ENCODE data around the gene OTOF. TPM values are rescaled to one million over a fixed set of nuclear protein-coding genes. Genes with fewer than 3 reads are reported as not detected.

Gene OTOF
- total RNA-seq, 1 experiment from 2014 or later: 0.10 TPM

GRCh38 chr2:26491563-26492167 lies 13.7 kb upstream of the OTOF start:
- Histone ChIP-seq H4K20me1 (ENCODE audit: insufficient read depth) (no peaks in the 10 kb centered on the region), H3K4me2 (ENCODE audit: low read length) (no peak overlapping the region), H3K9me2 (ENCODE audit: insufficient read depth) (no peaks in the 10 kb centered on the region), H3K27ac (ENCODE audit: low read depth, low read length) (no peak overlapping the region), H3K4me3 (replicated peaks in 1 of 2; ENCODE audit: low read depth in 1 of 2, low read length in 2 of 2) (no peak overlapping the region), H3K4me1 (ENCODE audit: control insufficient read depth in 1 of 2, insufficient read depth in 2 of 2, low read length in 2 of 2) (no peaks in the 10 kb centered on the region), H2AFZ (ENCODE audit: low read depth, low read length, poor library complexity, severe bottlenecking) (no peak overlapping the region), H3K9ac (ENCODE audit: low read length) (no peak overlapping the region), H3K79me2 (ENCODE audit: insufficient read depth, low read length) (no peaks in the 10 kb centered on the region), H3K36me3 (ENCODE audit: control insufficient read depth in 1 of 2, insufficient read depth in 2 of 2, low read length in 2 of 2) (no peaks in the 10 kb centered on the region), H3K27me3 (ENCODE audit: insufficient read depth, low read length) (no peaks in the 10 kb centered on the region), H3K9me3 (ENCODE audit: control insufficient read depth in 1 of 2, insufficient read depth in 1 of 2, low read depth in 1 of 2, low read length in 2 of 2) (no peaks in the 10 kb centered on the region)
- CTCF ChIA-PET: no interaction called here
- TF ChIP-seq CEBPB (IDR thresholded peaks at IDR 0.05; ENCODE audit: low read depth) (no peak), SP1 (IDR thresholded peaks at IDR 0.05; ENCODE audit: low read depth) (no peak), EGR1 (IDR thresholded peaks at IDR 0.05; ENCODE audit: low read depth) (no peak), CTCF (IDR thresholded peaks at IDR 0.05 in 2 of 3, conservative IDR thresholded peaks at IDR 0.05 in 1 of 3; ENCODE audit: borderline replicate concordance in 1 of 3, insufficient read depth in 1 of 3, low read depth in 2 of 3, low read length in 2 of 3) (no peak), JUND (IDR thresholded peaks at IDR 0.05) (no peak), SRF (IDR thresholded peaks at IDR 0.05; ENCODE audit: low read depth) (no peak), POLR2A (IDR thresholded peaks at IDR 0.05; ENCODE audit: borderline replicate concordance, extremely low read depth, insufficient read depth, insufficient read length) (no peak), ELF1 (IDR thresholded peaks at IDR 0.05; ENCODE audit: borderline replicate concordance, low read depth) (no peak), CBX3 (IDR thresholded peaks at IDR 0.05; ENCODE audit: low read depth) (no peak), ZFX (IDR thresholded peaks at IDR 0.05) (no peak), RAD21 (IDR thresholded peaks at IDR 0.05; ENCODE audit: low read depth) (no peak), ZNF274 (IDR thresholded peaks at IDR 0.05; ENCODE audit: low read depth, low read length) (no peak), YY1 (IDR thresholded peaks at IDR 0.05; ENCODE audit: extremely low read depth, insufficient replicate concordance, low read depth, low read length) (no peak)
- TF ChIP-seq, protein P1, sequence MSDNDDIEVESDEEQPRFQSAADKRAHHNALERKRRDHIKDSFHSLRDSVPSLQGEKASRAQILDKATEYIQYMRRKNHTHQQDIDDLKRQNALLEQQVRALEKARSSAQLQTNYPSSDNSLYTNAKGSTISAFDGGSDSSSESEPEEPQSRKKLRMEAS (IDR thresholded peaks at IDR 0.05): no peak
- TF ChIP-seq, protein P2, sequence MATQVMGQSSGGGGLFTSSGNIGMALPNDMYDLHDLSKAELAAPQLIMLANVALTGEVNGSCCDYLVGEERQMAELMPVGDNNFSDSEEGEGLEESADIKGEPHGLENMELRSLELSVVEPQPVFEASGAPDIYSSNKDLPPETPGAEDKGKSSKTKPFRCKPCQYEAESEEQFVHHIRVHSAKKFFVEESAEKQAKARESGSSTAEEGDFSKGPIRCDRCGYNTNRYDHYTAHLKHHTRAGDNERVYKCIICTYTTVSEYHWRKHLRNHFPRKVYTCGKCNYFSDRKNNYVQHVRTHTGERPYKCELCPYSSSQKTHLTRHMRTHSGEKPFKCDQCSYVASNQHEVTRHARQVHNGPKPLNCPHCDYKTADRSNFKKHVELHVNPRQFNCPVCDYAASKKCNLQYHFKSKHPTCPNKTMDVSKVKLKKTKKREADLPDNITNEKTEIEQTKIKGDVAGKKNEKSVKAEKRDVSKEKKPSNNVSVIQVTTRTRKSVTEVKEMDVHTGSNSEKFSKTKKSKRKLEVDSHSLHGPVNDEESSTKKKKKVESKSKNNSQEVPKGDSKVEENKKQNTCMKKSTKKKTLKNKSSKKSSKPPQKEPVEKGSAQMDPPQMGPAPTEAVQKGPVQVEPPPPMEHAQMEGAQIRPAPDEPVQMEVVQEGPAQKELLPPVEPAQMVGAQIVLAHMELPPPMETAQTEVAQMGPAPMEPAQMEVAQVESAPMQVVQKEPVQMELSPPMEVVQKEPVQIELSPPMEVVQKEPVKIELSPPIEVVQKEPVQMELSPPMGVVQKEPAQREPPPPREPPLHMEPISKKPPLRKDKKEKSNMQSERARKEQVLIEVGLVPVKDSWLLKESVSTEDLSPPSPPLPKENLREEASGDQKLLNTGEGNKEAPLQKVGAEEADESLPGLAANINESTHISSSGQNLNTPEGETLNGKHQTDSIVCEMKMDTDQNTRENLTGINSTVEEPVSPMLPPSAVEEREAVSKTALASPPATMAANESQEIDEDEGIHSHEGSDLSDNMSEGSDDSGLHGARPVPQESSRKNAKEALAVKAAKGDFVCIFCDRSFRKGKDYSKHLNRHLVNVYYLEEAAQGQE (IDR thresholded peaks at IDR 0.05; ENCODE audit: low read depth): no peak
- TF ChIP-seq, protein P3, sequence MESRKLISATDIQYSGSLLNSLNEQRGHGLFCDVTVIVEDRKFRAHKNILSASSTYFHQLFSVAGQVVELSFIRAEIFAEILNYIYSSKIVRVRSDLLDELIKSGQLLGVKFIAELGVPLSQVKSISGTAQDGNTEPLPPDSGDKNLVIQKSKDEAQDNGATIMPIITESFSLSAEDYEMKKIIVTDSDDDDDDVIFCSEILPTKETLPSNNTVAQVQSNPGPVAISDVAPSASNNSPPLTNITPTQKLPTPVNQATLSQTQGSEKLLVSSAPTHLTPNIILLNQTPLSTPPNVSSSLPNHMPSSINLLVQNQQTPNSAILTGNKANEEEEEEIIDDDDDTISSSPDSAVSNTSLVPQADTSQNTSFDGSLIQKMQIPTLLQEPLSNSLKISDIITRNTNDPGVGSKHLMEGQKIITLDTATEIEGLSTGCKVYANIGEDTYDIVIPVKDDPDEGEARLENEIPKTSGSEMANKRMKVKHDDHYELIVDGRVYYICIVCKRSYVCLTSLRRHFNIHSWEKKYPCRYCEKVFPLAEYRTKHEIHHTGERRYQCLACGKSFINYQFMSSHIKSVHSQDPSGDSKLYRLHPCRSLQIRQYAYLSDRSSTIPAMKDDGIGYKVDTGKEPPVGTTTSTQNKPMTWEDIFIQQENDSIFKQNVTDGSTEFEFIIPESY (IDR thresholded peaks at IDR 0.05; ENCODE audit: extremely low read depth, insufficient replicate concordance, low read length): no peak
- ATAC-seq: no peak
- intact Hi-C loops (cut with micrococcal nuclease): no loop called here
- DNase-seq (ENCODE audit: low read depth, low spot score): no peak
- RAD21 ChIA-PET (ENCODE audit: low non-redundant PET in 1 of 2, low total read pairs in 2 of 2, uncharacterized antibody in 2 of 2, unreplicated experiment in 2 of 2): no interaction called here
- no TSS peak for BruUV-seq (replicated peaks)
- POLR2A ChIA-PET: no interaction called here

Measured in HCT116 (cell line).